ENCODE data around the gene ADAM23. TPM values are rescaled to one million over a fixed set of nuclear protein-coding genes. Genes with fewer than 3 reads are reported as not detected.

ADAM23 gene
- total RNA-seq, 1 donor from 2014 or later = 0.92 TPM

DNA sequence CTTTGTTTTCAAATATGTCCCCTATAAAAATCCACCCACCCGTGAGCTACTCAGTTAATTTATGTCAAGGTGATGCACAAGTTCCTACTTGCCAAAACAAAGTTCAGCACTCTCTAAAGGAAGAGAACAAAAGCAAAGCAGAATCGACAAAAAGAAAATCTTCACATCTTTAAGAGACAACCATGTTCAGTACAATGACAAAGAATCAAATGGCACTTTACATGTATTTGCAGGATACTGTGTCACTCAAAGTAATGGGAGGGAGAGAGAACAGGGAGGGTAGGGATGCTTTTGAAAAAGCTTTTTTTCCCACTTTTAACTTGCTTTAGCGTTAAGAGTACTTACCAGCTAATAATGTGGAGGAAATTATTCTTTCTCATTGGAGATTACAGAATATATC lies 159.9 kb downstream of the ADAM23 start:
- DNase-seq (ENCODE audit: low read depth) = no peak
- no peak overlapping the region for H3K4me3 ChIP-seq (ENCODE audit: low read depth, low read length)
- TF ChIP-seq, protein P1, sequence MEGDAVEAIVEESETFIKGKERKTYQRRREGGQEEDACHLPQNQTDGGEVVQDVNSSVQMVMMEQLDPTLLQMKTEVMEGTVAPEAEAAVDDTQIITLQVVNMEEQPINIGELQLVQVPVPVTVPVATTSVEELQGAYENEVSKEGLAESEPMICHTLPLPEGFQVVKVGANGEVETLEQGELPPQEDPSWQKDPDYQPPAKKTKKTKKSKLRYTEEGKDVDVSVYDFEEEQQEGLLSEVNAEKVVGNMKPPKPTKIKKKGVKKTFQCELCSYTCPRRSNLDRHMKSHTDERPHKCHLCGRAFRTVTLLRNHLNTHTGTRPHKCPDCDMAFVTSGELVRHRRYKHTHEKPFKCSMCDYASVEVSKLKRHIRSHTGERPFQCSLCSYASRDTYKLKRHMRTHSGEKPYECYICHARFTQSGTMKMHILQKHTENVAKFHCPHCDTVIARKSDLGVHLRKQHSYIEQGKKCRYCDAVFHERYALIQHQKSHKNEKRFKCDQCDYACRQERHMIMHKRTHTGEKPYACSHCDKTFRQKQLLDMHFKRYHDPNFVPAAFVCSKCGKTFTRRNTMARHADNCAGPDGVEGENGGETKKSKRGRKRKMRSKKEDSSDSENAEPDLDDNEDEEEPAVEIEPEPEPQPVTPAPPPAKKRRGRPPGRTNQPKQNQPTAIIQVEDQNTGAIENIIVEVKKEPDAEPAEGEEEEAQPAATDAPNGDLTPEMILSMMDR (conservative IDR thresholded peaks at IDR 0.05; ENCODE audit: low read depth, low read length) = no peak

DNA sequence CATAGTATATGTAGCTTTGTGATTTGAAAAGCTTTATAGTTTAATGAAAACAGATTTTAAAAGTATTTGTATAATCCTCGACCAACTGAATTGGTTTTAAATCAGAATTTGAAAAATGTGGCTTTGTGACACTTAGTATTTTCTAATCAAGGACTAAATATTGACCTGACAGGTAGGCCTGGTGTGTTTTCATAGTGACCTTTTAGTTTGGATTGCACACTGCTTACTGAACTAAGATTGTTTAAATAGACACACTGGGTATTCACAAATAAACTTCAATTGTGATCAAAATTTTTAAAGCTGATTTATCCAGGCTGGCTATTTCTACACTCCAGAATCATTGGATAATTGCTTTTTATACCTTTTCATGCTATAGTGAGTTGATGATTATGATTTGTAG lies 167.1 kb downstream of the ADAM23 start:
- TF ChIP-seq, protein P1 (conservative IDR thresholded peaks at IDR 0.05; ENCODE audit: low read depth, low read length) = no peak
- no peak for DNase-seq (ENCODE audit: low read depth)
- H3K4me3 ChIP-seq (ENCODE audit: low read depth, low read length) = no peak overlapping the region

DNA sequence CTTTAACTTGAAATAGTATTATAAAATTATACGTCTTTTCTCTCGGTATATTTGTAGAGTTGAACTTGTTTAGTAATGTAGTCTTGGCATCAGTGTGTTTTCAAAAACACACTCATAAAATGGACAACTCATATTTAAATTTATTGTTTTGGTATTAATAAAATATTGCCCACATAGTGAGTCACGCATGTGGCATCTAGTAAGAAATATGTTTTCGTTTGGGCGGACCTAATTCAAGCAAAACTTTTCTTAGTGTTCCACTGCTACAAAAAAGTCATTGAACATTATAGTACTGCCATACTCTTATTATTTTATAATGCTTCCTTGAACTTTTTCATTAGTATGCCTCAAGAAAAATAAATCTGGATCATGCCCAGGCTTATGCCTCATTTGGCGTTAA lies 167.9 kb downstream of the ADAM23 start:
- no peak for DNase-seq (ENCODE audit: low read depth)
- TF ChIP-seq, protein P1 (conservative IDR thresholded peaks at IDR 0.05; ENCODE audit: low read depth, low read length) = no peak
- no peak overlapping the region for H3K4me3 ChIP-seq (ENCODE audit: low read depth, low read length)

DNA sequence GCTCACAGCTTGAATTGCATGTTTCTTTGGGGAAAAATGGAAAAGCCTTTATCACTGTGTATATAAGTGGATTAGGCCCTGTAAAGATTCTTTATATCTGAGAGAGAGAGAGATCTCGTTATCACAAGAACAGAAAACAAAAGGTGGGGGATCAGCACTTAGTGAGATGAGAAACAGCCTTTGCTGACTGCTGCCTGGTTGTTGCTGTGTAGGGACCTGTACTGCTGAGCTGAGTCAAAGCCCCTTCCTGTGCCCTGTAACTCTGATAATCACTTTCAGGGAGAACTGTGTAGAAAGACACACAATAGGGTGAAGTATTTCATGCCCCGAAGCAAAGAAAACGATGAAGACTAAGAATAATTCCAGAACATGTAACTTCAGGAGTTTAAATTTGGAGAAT lies 168.4 kb downstream of the ADAM23 start:
- H3K4me3 ChIP-seq (ENCODE audit: low read depth, low read length) = no peak overlapping the region
- TF ChIP-seq, protein P1 (conservative IDR thresholded peaks at IDR 0.05; ENCODE audit: low read depth, low read length) = no peak
- no peak for DNase-seq (ENCODE audit: low read depth)

DNA sequence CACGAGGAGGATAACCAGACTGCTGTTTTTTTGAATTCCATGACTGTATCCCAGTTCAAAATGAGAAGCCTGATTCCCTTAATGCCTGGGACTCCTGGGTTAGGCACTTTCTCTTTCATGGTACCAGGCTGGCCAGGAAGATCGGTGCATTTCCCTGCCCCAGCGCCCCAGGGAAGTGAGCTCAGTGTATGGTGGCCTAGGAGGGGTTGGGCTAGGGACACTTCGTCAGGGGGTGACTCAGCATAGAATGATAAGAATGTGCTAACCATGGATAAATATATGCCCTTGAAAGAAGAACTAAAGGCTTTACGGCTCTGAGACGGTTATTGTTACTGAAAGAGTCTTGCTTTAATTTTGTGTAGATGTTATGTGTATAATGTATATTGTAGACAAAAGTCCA lies 171.5 kb downstream of the ADAM23 start:
- no peak overlapping the region for H3K4me3 ChIP-seq (ENCODE audit: low read depth, low read length)
- no peak for DNase-seq (ENCODE audit: low read depth)
- TF ChIP-seq, protein P1 (conservative IDR thresholded peaks at IDR 0.05; ENCODE audit: low read depth, low read length) = no peak

DNA sequence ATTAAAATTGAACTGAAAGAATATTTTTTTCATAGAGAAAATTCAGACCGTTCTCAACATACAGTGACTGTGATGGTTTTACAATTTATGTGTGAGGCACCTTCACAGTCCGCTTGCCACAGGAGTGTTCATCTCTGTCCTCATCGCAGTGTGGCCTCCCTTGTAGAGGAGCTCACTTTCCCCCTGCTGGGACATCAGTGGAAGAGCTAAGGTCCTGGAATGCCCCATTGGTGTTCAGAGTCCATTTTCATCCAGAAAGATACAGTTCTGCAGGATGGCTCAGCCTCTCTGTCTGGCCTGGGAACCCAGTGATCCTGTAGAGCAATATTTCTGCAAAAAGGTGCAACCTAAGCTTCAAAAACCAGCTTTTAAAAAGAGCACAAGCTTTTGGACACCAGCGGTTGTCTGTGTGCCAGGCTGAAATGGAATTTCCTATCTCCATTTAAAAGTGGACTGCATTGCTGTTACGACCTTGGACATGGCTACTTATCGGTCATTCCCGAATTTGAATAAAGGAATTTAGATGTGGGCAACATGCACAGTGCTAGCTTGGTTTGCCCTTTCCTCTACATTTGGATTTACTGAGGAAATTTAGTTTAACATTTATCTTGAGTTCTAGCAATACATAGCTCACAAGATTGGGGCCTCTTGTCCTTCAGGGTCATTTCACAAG lies 172.2 kb downstream of the ADAM23 start:
- no peak overlapping the region for H3K4me3 ChIP-seq (ENCODE audit: low read depth, low read length)
- TF ChIP-seq, protein P1 (conservative IDR thresholded peaks at IDR 0.05; ENCODE audit: low read depth, low read length) = no peak
- no peak for DNase-seq (ENCODE audit: low read depth)

DNA sequence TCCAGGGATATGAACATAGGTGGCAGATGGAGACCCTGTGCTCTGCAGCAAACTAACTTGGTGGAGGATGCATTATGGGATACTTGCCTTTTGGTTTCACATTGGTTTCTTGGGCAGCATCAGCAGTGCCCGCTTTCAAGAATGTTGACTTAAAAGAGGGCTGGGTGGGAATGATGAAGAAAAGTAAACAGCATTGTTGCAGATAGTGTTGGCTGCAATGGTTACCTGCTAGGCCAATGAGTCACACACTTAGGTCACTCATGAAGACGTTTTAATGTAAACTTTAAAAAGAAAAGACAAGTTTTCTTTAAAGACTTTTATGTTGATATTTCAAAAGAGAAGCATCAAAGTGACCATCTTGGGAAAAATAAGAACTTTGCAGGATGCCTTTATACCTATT lies 172.8 kb downstream of the ADAM23 start:
- DNase-seq (ENCODE audit: low read depth) = no peak

More for the DNA sequence above, 172.8 kb downstream of the ADAM23 start:
- no peak overlapping the region for H3K4me3 ChIP-seq (ENCODE audit: low read depth, low read length)
- TF ChIP-seq, protein P1 (conservative IDR thresholded peaks at IDR 0.05; ENCODE audit: low read depth, low read length) = no peak
